Measurements from ENCODE around the gene CBX2. TPM values are rescaled to one million over a fixed set of nuclear protein-coding genes. Genes with fewer than 3 reads are reported as not detected.

CBX2 gene
- polyA plus RNA-seq, 2 donors: 2.1 to 3.3 TPM

GRCh38 chr17:79798299-79799173 lies 20.6 kb downstream of the CBX2 start:
- H3K36me3 ChIP-seq (ENCODE audit: control insufficient read depth in 2 of 2, insufficient read depth in 2 of 2, low read length in 1 of 2): peaks cover 0 to 3% of the 10 kb centered on the region in 2 donors
- H3K4me3 ChIP-seq (ENCODE audit: low read depth in 1 of 2, low read length in 2 of 2): peak overlapping the region; percentile 43 to 63
- H3K27me3 ChIP-seq (ENCODE audit: control insufficient read depth in 1 of 2, insufficient read depth in 2 of 2, low read length in 2 of 2): peaks cover 0 to 47% of the 10 kb centered on the region in 2 donors
- 1 to 3% methylated on average over 65 to 70 of the region's 70 CpGs for WGBS, 2 donors
- H3K4me1 ChIP-seq (ENCODE audit: control insufficient read depth in 2 of 2, insufficient read depth in 2 of 2, low read length in 1 of 2): peaks cover 4 to 31% of the 10 kb centered on the region in 2 donors
- H3K9me3 ChIP-seq (ENCODE audit: control insufficient read depth in 2 of 2, insufficient read depth in 1 of 2, low read depth in 1 of 2, low read length in 1 of 2): peaks cover 2 to 12% of the 10 kb centered on the region in 2 donors
- no peak overlapping the region for H3K27ac ChIP-seq (ENCODE audit: low read depth in 2 of 2, low read length in 1 of 2)

- no peak overlapping the region for H3K27ac ChIP-seq (ENCODE audit: low read depth in 2 of 2, low read length in 1 of 2)
- H3K9me3 ChIP-seq (ENCODE audit: control insufficient read depth in 2 of 2, insufficient read depth in 1 of 2, low read depth in 1 of 2, low read length in 1 of 2): peaks cover 2 to 17% of the 10 kb centered on the region in 2 donors
- peaks cover 4 to 35% of the 10 kb centered on the region in 2 donors for H3K4me1 ChIP-seq (ENCODE audit: control insufficient read depth in 2 of 2, insufficient read depth in 2 of 2, low read length in 1 of 2)
- WGBS, 2 donors: 3 to 5% methylated on average over 23 of the region's 23 CpGs
- no peak overlapping the region for H3K4me3 ChIP-seq (ENCODE audit: low read depth in 1 of 2, low read length in 2 of 2)
- H3K36me3 ChIP-seq (ENCODE audit: control insufficient read depth in 2 of 2, insufficient read depth in 2 of 2, low read length in 1 of 2): peaks cover 0 to 3% of the 10 kb centered on the region in 2 donors
- peaks cover 0 to 53% of the 10 kb centered on the region in 2 donors for H3K27me3 ChIP-seq (ENCODE audit: control insufficient read depth in 1 of 2, insufficient read depth in 2 of 2, low read length in 2 of 2)
Observed at GRCh38 chr17:79799174-79799537, 21.2 kb downstream of the CBX2 start.

GRCh38 chr17:79799538-79800324 lies 21.8 kb downstream of the CBX2 start:
- peaks cover 0 to 3% of the 10 kb centered on the region in 2 donors for H3K36me3 ChIP-seq (ENCODE audit: control insufficient read depth in 2 of 2, insufficient read depth in 2 of 2, low read length in 1 of 2)
- no peak overlapping the region for H3K27ac ChIP-seq (ENCODE audit: low read depth in 2 of 2, low read length in 1 of 2)
- H3K4me3 ChIP-seq (ENCODE audit: low read depth in 1 of 2, low read length in 2 of 2): no peak overlapping the region
- H3K9me3 ChIP-seq (ENCODE audit: control insufficient read depth in 2 of 2, insufficient read depth in 1 of 2, low read depth in 1 of 2, low read length in 1 of 2): peaks cover 2 to 17% of the 10 kb centered on the region in 2 donors
- peaks cover 0 to 58% of the 10 kb centered on the region in 2 donors for H3K27me3 ChIP-seq (ENCODE audit: control insufficient read depth in 1 of 2, insufficient read depth in 2 of 2, low read length in 2 of 2)
- H3K4me1 ChIP-seq (ENCODE audit: control insufficient read depth in 2 of 2, insufficient read depth in 2 of 2, low read length in 1 of 2): peaks cover 4 to 37% of the 10 kb centered on the region in 2 donors
- WGBS, 2 donors: 5% methylated on average over 31 of the region's 31 CpGs

- H3K36me3 ChIP-seq (ENCODE audit: control insufficient read depth in 2 of 2, insufficient read depth in 2 of 2, low read length in 1 of 2): no peaks in the 10 kb centered on the region
- H3K4me3 ChIP-seq (ENCODE audit: low read depth in 1 of 2, low read length in 2 of 2): peak overlapping the region; percentile 31 to 47
- peaks cover 2 to 17% of the 10 kb centered on the region in 2 donors for H3K9me3 ChIP-seq (ENCODE audit: control insufficient read depth in 2 of 2, insufficient read depth in 1 of 2, low read depth in 1 of 2, low read length in 1 of 2)
- H3K27ac ChIP-seq (ENCODE audit: low read depth in 2 of 2, low read length in 1 of 2): no peak overlapping the region
- peaks cover 4 to 35% of the 10 kb centered on the region in 2 donors for H3K4me1 ChIP-seq (ENCODE audit: control insufficient read depth in 2 of 2, insufficient read depth in 2 of 2, low read length in 1 of 2)
- H3K27me3 ChIP-seq (ENCODE audit: control insufficient read depth in 1 of 2, insufficient read depth in 2 of 2, low read length in 2 of 2): peaks cover 0 to 62% of the 10 kb centered on the region in 2 donors
- 3% methylated on average over 42 to 44 of the region's 44 CpGs for WGBS, 2 donors
Observed at GRCh38 chr17:79800325-79801155, 22.6 kb downstream of the CBX2 start.

DNA sequence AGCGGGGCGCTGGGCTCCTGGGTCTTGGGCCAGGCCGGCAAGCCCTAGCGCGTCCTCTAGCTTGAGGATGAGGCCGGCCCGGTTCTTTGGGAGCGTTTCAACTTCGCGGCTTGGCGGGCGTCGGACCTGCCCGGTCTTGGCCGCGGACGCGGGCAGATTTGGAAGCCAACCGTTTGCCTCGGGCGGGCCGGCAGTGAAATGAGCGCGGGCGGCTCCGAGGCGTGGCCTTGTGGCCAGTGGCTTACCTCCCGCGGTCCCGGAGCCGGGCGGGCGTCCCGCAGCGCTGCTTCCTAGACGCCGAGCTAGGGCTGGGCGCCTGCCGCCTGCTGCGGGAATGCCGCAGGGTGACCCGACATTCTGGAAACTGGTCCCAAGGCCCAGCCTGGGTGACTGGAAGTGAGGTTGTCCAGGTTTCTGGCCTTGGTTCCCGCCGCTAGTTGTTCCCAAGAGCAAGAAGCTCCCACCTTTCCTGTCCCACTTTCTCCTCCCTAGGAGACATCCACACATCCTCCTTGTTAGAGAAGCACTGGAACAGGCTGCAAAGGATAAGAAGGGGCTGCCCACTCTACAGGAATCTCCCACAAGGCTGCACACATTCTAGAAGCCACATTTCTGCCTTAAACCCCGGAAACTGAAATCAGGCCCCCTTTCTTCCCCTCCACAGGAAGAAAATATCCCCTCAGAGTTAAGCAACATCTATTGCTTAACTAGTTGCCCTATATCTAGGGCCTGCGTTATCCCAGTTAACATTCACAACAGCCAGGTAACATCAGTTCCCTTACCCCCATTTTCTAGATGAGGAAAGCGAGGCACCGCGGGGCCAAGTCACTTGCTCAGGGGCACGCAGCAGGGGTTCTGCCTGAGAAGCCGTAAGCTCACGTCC lies 23.4 kb downstream of the CBX2 start:
- peaks cover 4 to 35% of the 10 kb centered on the region in 2 donors for H3K4me1 ChIP-seq (ENCODE audit: control insufficient read depth in 2 of 2, insufficient read depth in 2 of 2, low read length in 1 of 2)
- H3K36me3 ChIP-seq (ENCODE audit: control insufficient read depth in 2 of 2, insufficient read depth in 2 of 2, low read length in 1 of 2): no peaks in the 10 kb centered on the region
- peak overlapping the region; percentile 31 to 47 for H3K4me3 ChIP-seq (ENCODE audit: low read depth in 1 of 2, low read length in 2 of 2)
- WGBS, 2 donors: 9 to 10% methylated on average over 51 to 52 of the region's 52 CpGs
- peaks cover 0 to 62% of the 10 kb centered on the region in 2 donors for H3K27me3 ChIP-seq (ENCODE audit: control insufficient read depth in 1 of 2, insufficient read depth in 2 of 2, low read length in 2 of 2)
- no peak overlapping the region for H3K27ac ChIP-seq (ENCODE audit: low read depth in 2 of 2, low read length in 1 of 2)
- H3K9me3 ChIP-seq (ENCODE audit: control insufficient read depth in 2 of 2, insufficient read depth in 1 of 2, low read depth in 1 of 2, low read length in 1 of 2): peaks cover 2 to 17% of the 10 kb centered on the region in 2 donors

DNA sequence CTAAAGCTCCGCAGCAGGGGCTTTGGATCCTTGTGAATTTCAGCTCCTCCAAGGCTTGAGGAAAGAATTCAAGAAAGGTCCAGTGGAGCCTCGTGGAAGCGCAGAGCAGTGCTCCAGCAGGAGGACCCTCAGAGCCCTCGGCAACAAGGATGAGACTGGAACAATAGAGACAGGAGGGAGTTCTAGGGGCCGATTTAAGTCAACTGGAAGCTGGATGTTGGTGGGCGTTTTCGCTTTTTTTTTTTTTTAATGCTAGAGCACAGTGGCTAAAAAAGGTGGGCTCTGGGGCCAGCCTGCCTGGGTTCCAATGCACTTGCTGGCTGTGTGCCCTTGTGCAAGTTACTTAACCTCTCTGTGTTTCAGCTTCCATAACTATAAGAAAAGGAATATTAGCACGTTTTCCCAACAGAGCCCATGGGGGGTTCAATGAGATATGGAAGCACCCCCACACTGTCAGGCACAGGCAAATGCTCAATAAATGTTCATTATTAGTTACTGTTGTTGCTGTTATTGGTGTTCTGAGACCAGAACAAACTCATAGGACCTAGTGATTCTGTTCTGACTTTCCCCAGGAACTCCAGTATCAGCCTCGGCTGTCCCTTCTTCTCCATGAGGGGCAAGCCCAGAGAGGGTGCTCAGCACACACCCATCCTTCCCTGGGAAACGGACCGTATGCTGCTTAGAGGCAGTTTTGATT lies 24.2 kb downstream of the CBX2 start:
- WGBS, 2 donors: 17 to 19% methylated on average over 11 of the region's 11 CpGs
- no peak overlapping the region for H3K4me3 ChIP-seq (ENCODE audit: low read depth in 1 of 2, low read length in 2 of 2)

DNA sequence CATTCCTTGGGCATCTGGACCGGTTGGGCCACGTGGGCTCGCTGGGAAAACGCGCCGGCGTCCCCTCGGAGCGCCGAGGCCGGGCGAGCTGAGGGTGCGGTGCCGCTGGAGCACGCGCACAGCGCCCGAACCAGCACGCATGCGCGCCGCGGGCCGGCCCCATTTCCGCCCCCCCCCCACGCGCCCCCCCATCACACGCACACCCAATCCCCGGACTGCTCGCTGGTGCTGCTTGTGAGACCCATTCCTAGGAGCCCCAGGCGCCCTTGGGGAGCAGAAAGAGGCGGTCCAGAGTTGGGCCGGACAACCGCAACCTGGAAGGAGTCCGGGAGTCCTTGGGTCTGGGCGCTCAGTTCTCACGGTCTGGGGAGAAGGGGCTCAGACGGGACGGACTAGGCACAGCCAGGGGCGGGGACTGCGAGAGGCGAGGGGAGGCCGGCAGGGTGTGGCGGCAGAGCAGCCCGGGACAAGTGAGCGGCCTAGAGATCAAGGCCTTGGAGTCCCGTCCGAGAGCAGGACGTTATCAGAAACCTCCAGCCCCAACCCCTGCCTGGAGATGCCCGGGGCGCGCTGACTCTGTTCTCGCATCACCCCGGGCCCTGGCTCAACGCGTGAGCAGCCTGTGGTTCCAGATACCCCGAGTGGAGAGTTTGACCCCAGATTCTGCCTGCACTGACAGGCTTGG lies 24.9 kb downstream of the CBX2 start:
- no peaks in the 10 kb centered on the region for H3K36me3 ChIP-seq (ENCODE audit: control insufficient read depth in 2 of 2, insufficient read depth in 2 of 2, low read length in 1 of 2)
- H3K27ac ChIP-seq (ENCODE audit: low read depth in 2 of 2, low read length in 1 of 2): no peak overlapping the region
- whole genome bisulfite sequencing, 2 donors: 13% methylated on average over 35 to 57 of the region's 57 CpGs
- H3K9me3 ChIP-seq (ENCODE audit: control insufficient read depth in 2 of 2, insufficient read depth in 1 of 2, low read depth in 1 of 2, low read length in 1 of 2): peaks cover 2 to 17% of the 10 kb centered on the region in 2 donors
- H3K4me3 ChIP-seq (ENCODE audit: low read depth in 1 of 2, low read length in 2 of 2): no peak overlapping the region
- H3K27me3 ChIP-seq (ENCODE audit: control insufficient read depth in 1 of 2, insufficient read depth in 2 of 2, low read length in 2 of 2): peaks cover under 1 to 71% of the 10 kb centered on the region in 2 donors
- H3K4me1 ChIP-seq (ENCODE audit: control insufficient read depth in 2 of 2, insufficient read depth in 2 of 2, low read length in 1 of 2): peaks cover 3 to 34% of the 10 kb centered on the region in 2 donors

More for the DNA sequence above, 24.2 kb downstream of the CBX2 start:
- Histone ChIP-seq H3K4me1 (ENCODE audit: control insufficient read depth in 2 of 2, insufficient read depth in 2 of 2, low read length in 1 of 2) (peaks cover 4 to 35% of the 10 kb centered on the region in 2 donors), H3K27me3 (ENCODE audit: control insufficient read depth in 1 of 2, insufficient read depth in 2 of 2, low read length in 2 of 2) (peaks cover 0 to 69% of the 10 kb centered on the region in 2 donors), H3K27ac (ENCODE audit: low read depth in 2 of 2, low read length in 1 of 2) (no peak overlapping the region), H3K9me3 (ENCODE audit: control insufficient read depth in 2 of 2, insufficient read depth in 1 of 2, low read depth in 1 of 2, low read length in 1 of 2) (peaks cover 2 to 17% of the 10 kb centered on the region in 2 donors), H3K36me3 (ENCODE audit: control insufficient read depth in 2 of 2, insufficient read depth in 2 of 2, low read length in 1 of 2) (no peaks in the 10 kb centered on the region)
